B cell (primary cell): Measurements from ENCODE around the gene WDFY2. TPM values are rescaled to one million over a fixed set of nuclear protein-coding genes. Genes with fewer than 3 reads are reported as not detected.

Experiments used
- ATAC-seq: fragments of 200-7000 bp; cut with Tn5 transposase; one replicate; pipeline ENCODE4 v1.10.0; 2021; ENCODE audit warnings: low read depth, mild to moderate bottlenecking, moderate number of reproducible peaks, moderate library complexity
- CTCF ChIA-PET: fragments of 350-600 bp; sonication (Branson Sonifier 250); formaldehyde crosslinking; loops from one replicate; lab custom pipeline; 2021; ENCODE audit warnings: antibody characterized with exemption, inconsistent platforms; lab: Charles Lee
- POLR2A ChIA-PET: fragments of 350-600 bp; sonication (Branson Sonifier 250); formaldehyde crosslinking; loops from one replicate; lab custom pipeline; 2021; ENCODE audit warnings: antibody characterized with exemption; lab: Charles Lee
- DNase-seq: peaks from one replicate; pipeline ENCODE4 v3.0.0; 2013
- H2AFZ ChIP-seq: 2 replicates; pipeline ENCODE4 v1.6.1; 2012; ENCODE audit warnings: mild to moderate bottlenecking, low read depth, low read length; ENCODE audit not compliant: insufficient read depth, poor library complexity, severe bottlenecking
- H3K27ac ChIP-seq, 2 donors: 1 replicate in 1 of 2; 2 replicates in 1 of 2; pipeline ENCODE4 v1.5.1; 2012 to 2013; ENCODE audit warnings: low read length in 2 of 2, mild to moderate bottlenecking in 2 of 2, moderate library complexity in 1 of 2
- H3K27me3 ChIP-seq, 4 experiments: fragments of 200-600 bp in 1 of 4; sonication (generic) in 1 of 4; replicated peaks in 1 of 4; 1 replicate in 2 of 4; 2 replicates in 2 of 4; pipeline versions ENCODE4 v1.6.1 to v1.7.0; 2013 to 2016; ENCODE audit warnings: low read length in 3 of 4, mild to moderate bottlenecking in 2 of 4, mixed read lengths in 1 of 4, moderate library complexity in 1 of 4; ENCODE audit not compliant: insufficient read depth in 4 of 4, control insufficient read depth in 3 of 4; ENCODE audit errors: control extremely low read depth in 1 of 4
- H3K36me3 ChIP-seq, 2 experiments: replicated peaks in 1 of 2; 1 replicate in 1 of 2; 2 replicates in 1 of 2; pipeline versions ENCODE4 v1.6.1 to v1.7.1; 2013; ENCODE audit warnings: low read length in 1 of 2; ENCODE audit not compliant: insufficient read depth in 2 of 2, control insufficient read depth in 1 of 2; ENCODE audit errors: control extremely low read depth in 1 of 2, extremely low read depth in 1 of 2
- H3K4me1 ChIP-seq, 2 donors: fragments of 200-600 bp in 1 of 2; sonication (generic) in 1 of 2; 1 replicate in 1 of 2; 2 replicates in 1 of 2; pipeline versions ENCODE4 v1.5.1 to v1.6.1; 2013 to 2017; ENCODE audit warnings: low read length in 2 of 2; ENCODE audit not compliant: control insufficient read depth in 2 of 2, insufficient read depth in 2 of 2
- H3K4me2 ChIP-seq: replicated peaks from 2 replicates; pipeline ENCODE3; 2012; ENCODE audit warnings: mild to moderate bottlenecking, low read depth, low read length; ENCODE audit not compliant: poor library complexity, severe bottlenecking
- H3K4me3 ChIP-seq, 5 experiments: fragments of 200-600 bp in 1 of 5; sonication (generic) in 1 of 5; 1 replicate in 3 of 5; 2 replicates in 2 of 5; pipeline versions ENCODE4 v1.5.1 to v1.7.0; 2011 to 2016; ENCODE audit warnings: low read length in 4 of 5, mild to moderate bottlenecking in 4 of 5, low read depth in 2 of 5, control low read depth in 1 of 5, moderate library complexity in 1 of 5; ENCODE audit not compliant: insufficient read depth in 1 of 5; ENCODE audit errors: control extremely low read depth in 1 of 5, extremely low read depth in 1 of 5
- H3K79me2 ChIP-seq: fragments of 200-600 bp; sonication (generic); one replicate; pipeline ENCODE4 v1.6.0; 2016; ENCODE audit warnings: low read length; ENCODE audit not compliant: control insufficient read depth, insufficient read depth
- H3K9ac ChIP-seq: fragments of 200-600 bp; sonication (generic); 2 replicates; pipeline ENCODE4 v1.6.1; 2017; ENCODE audit warnings: mild to moderate bottlenecking, low read length, moderate library complexity
- H3K9me3 ChIP-seq, 3 donors: one replicate each; pipeline versions ENCODE4 v1.6.1 to v1.7.1; 2013; ENCODE audit warnings: low read length in 2 of 3; ENCODE audit not compliant: control insufficient read depth in 2 of 3, insufficient read depth in 1 of 3; ENCODE audit errors: control extremely low read depth in 1 of 3
- H4K20me1 ChIP-seq: 2 replicates; pipeline ENCODE4 v1.6.0; 2012; ENCODE audit warnings: mild to moderate bottlenecking, low read length; ENCODE audit not compliant: insufficient read depth, control insufficient read depth, poor library complexity, severe bottlenecking
- H3K27ac Mint-ChIP-seq: one replicate; pipeline ENCODE4 v1.8.0; 2021; ENCODE audit warnings: mixed read lengths
- H3K27me3 Mint-ChIP-seq: one replicate; pipeline ENCODE4 v1.8.0; 2021; ENCODE audit warnings: mixed read lengths
- H3K4me1 Mint-ChIP-seq: one replicate; pipeline ENCODE4 v1.8.0; 2021; ENCODE audit warnings: mixed read lengths
- H3K4me3 Mint-ChIP-seq: one replicate; pipeline ENCODE4 v1.8.0; 2021; ENCODE audit warnings: mixed read lengths
- H3K9me3 Mint-ChIP-seq: one replicate; pipeline ENCODE4 v1.8.0; 2022; ENCODE audit warnings: mixed read lengths; ENCODE audit not compliant: insufficient read depth
- CTCF ChIP-seq: fragments of 200-600 bp; IDR thresholded peaks from one replicate; pipeline ENCODE4 v1.8.0; 2022; ENCODE audit warnings: antibody characterized with exemption, mild to moderate bottlenecking
- EZH2 ChIP-seq: IDR thresholded peaks from 2 replicates; pipeline ENCODE4 v1.6.1; 2012; ENCODE audit warnings: borderline replicate concordance, low read depth, mild to moderate bottlenecking, moderate library complexity, low read length; ENCODE audit not compliant: insufficient read depth, poor library complexity, severe bottlenecking
- WGBS: methylation state at CpG from one replicate; pipeline ENCODE4 v1.1.5; 2013; ENCODE audit warnings: missing lambda C conversion rate; ENCODE audit not compliant: insufficient coverage; 5-methylcytosine and 5-hydroxymethylcytosine counted together
- intact Hi-C: fragments of 100-400 bp; cut with micrococcal nuclease; formaldehyde crosslinking; loops from one replicate; pipeline ENCODE4 v1.10.0; 2022
- polyA plus RNA-seq: library from polyadenylated mRNA; depleted of rRNA; stranded (reverse); fragments of >200 nt; gene quantifications from 2 replicates; pipeline ENCODE4 v1.2.3, GENCODE V29; 2012
- total RNA-seq, 2 donors: library from RNA; stranded (reverse); fragments of 120-200 nt in 1 of 2; gene quantifications; 1 replicate in 1 of 2; 2 replicates in 1 of 2; pipeline versions ENCODE4 v1.2.3 to v1.2.4, GENCODE V29; 2013 to 2022

Gene WDFY2
- total and polyA plus RNA-seq, 2 donors (not counting 1 experiment from before 2014, with no cell fraction given): 12.4 to 47.7 TPM

- H3K4me3 ChIP-seq: no peak overlapping the region
- ChIA-PET POLR2A (no interaction called here), CTCF (no interaction called here)
- H3K27ac Mint-ChIP-seq: no peak overlapping the region
- H3K4me1 Mint-ChIP-seq: peaks cover 51% of the 10 kb centered on the region
- no peak overlapping the region for H3K4me2 ChIP-seq
- peaks cover 37% of the 10 kb centered on the region for H4K20me1 ChIP-seq
- ATAC-seq (no peak), DNase-seq (no peak)
- H2AFZ ChIP-seq: no peak overlapping the region
- H3K36me3 ChIP-seq: peaks cover 0 to 1% of the 10 kb centered on the region in 2 experiments
- H3K9me3 Mint-ChIP-seq: no peaks in the 10 kb centered on the region
- H3K9ac ChIP-seq: no peak overlapping the region
- TF ChIP-seq CTCF: no peak
- TF ChIP-seq EZH2: no peak
- no peaks in the 10 kb centered on the region for H3K9me3 ChIP-seq
- no peaks in the 10 kb centered on the region for H3K27me3 Mint-ChIP-seq
- intact Hi-C loops: loop anchor here (10.0 kb wide), 4 partner anchors 605 to 1655 kb away; partner anchors contain the start of genes CKAP2, SPRYD7, SUGT1 and VPS36
- H3K4me3 Mint-ChIP-seq: no peak overlapping the region
- no peaks in the 10 kb centered on the region for H3K27me3 ChIP-seq
- peaks cover 7 to 16% of the 10 kb centered on the region in 2 donors for H3K4me1 ChIP-seq
- H3K27ac ChIP-seq: no peak overlapping the region
- WGBS: no CpG with 5 or more reads among the region's 2 CpGs
- H3K79me2 ChIP-seq: peaks cover 95% of the 10 kb centered on the region
Measured at GRCh38 chr13:51589793-51590192, 5.5 kb downstream of the WDFY2 start.

- intact Hi-C loops: no loop called here
- H3K4me3 Mint-ChIP-seq: no peak overlapping the region
- no peak overlapping the region for H3K9ac ChIP-seq
Measured at GRCh38 chr13:51590231-51590970, 6.1 kb downstream of the WDFY2 start.

More at GRCh38 chr13:51590231-51590970, 6.1 kb downstream of the WDFY2 start:
- H2AFZ ChIP-seq: no peak overlapping the region
- Mint-ChIP-seq H3K27me3 (no peaks in the 10 kb centered on the region), H3K9me3 (no peaks in the 10 kb centered on the region), H3K27ac (no peak overlapping the region), H3K4me1 (peaks cover 54% of the 10 kb centered on the region)
- no peak for DNase-seq
- ATAC-seq: no peak
- peaks cover 3 to 4% of the 10 kb centered on the region in 2 experiments for H3K36me3 ChIP-seq
- ChIA-PET POLR2A (no interaction called here), CTCF (no interaction called here)
- no peak overlapping the region for H3K27ac ChIP-seq
- peaks cover 97% of the 10 kb centered on the region for H3K79me2 ChIP-seq
- no CpG with 5 or more reads among the region's 1 CpG for WGBS
- TF ChIP-seq CTCF (no peak), EZH2 (no peak)
- H3K4me2 ChIP-seq: no peak overlapping the region
- peaks cover 43% of the 10 kb centered on the region for H4K20me1 ChIP-seq
- no peaks in the 10 kb centered on the region for H3K27me3 ChIP-seq
- H3K4me1 ChIP-seq: peaks cover 12 to 22% of the 10 kb centered on the region in 2 donors
- no peaks in the 10 kb centered on the region for H3K9me3 ChIP-seq
- H3K4me3 ChIP-seq: no peak overlapping the region
